AG10803 (cell line): ENCODE data around the gene OCLN.
"Not testable (repeated sequence)": the region's sequence is repeated elsewhere in the genome, so short reads cannot be mapped to it uniquely, and the experiment has no call there.

Experiments
- DNase-seq: peaks from one replicate; pipeline ENCODE4 v3.0.0; 2010; ENCODE audit warnings: low read depth
- H3K4me3 ChIP-seq: 2 replicates; pipeline ENCODE4 v1.5.1; 2011; ENCODE audit warnings: mild to moderate bottlenecking, low read length, control low read depth
- TF ChIP-seq, protein P1 (sequence below): conservative IDR thresholded peaks from 2 replicates; pipeline ENCODE4 v1.5.1; 2011; ENCODE audit warnings: mild to moderate bottlenecking, low read length, control low read depth, inconsistent platforms

The OCLN gene

GRCh38 chr5:69454460-69455249 lies 37.9 kb upstream of the OCLN start:
- no peak overlapping the region for H3K4me3 ChIP-seq
- DNase-seq: no peak

DNA sequence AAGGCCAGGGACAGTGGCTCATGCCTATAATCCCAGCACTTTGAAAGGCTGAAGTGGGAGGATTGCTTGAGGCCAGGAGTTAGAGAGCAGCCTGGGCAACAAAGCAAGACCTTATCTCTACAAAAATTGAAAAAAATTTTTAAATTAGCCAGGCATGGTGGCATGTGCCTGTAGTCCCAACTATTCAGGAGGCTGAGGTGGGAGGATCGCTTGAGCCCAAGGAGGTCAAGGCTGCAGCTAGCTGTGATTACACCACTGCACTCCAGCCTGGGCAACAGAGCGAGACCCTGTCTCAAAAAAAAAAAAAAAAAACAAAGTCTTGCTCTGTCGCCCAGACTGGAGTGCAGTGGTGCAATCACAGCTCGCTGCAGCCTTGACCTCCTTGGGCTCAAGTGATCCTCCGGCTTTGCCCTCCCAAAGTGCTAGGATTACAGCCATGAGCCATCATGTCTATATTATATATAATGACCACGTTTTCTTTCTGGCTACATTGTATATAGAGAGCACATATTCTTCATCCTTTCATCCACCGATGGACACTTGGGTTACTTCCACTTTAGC lies 37.1 kb upstream of the OCLN start:
- not testable (repeated sequence) for DNase-seq, H3K4me3 ChIP-seq

More at GRCh38 chr5:69454460-69455249, 37.9 kb upstream of the OCLN start:
- TF ChIP-seq, protein P1, sequence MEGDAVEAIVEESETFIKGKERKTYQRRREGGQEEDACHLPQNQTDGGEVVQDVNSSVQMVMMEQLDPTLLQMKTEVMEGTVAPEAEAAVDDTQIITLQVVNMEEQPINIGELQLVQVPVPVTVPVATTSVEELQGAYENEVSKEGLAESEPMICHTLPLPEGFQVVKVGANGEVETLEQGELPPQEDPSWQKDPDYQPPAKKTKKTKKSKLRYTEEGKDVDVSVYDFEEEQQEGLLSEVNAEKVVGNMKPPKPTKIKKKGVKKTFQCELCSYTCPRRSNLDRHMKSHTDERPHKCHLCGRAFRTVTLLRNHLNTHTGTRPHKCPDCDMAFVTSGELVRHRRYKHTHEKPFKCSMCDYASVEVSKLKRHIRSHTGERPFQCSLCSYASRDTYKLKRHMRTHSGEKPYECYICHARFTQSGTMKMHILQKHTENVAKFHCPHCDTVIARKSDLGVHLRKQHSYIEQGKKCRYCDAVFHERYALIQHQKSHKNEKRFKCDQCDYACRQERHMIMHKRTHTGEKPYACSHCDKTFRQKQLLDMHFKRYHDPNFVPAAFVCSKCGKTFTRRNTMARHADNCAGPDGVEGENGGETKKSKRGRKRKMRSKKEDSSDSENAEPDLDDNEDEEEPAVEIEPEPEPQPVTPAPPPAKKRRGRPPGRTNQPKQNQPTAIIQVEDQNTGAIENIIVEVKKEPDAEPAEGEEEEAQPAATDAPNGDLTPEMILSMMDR: no peak

- no peak overlapping the region for H3K4me3 ChIP-seq
- DNase-seq: no peak
- TF ChIP-seq, protein P1: no peak
Measured at GRCh38 chr5:69462170-69462569, 30.4 kb upstream of the OCLN start.

- H3K4me3 ChIP-seq, DNase-seq: not testable (repeated sequence)
Measured at GRCh38 chr5:69466375-69466774, 26.2 kb upstream of the OCLN start.

- H3K4me3 ChIP-seq: no peak overlapping the region
- DNase-seq: no peak
- TF ChIP-seq, protein P1: no peak
Measured at GRCh38 chr5:69467442-69468225, 25.0 kb upstream of the OCLN start.

GRCh38 chr5:69468631-69469030 lies 24.0 kb upstream of the OCLN start:
- H3K4me3 ChIP-seq: no peak overlapping the region

DNA sequence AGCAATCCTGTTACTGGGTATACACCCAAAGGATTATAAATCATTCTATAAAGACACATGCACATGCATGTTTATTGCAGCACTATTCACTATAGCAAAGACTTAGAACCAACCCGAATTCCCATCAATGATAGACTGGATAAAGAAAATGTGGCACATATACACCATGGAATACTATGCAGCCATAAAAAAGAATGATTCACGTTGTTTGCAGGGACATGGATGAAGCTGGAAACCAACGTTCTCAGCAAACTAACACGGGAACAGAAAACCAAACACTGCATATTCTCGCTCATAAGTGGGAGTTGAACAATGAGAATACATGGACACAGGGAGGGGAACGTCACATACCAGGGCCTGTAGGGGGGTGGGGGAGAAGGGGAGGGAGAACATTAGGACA lies 21.1 kb upstream of the OCLN start:
- H3K4me3 ChIP-seq, DNase-seq: not testable (repeated sequence)

More at GRCh38 chr5:69468631-69469030, 24.0 kb upstream of the OCLN start:
- TF ChIP-seq, protein P1: no peak
- DNase-seq: no peak

DNA sequence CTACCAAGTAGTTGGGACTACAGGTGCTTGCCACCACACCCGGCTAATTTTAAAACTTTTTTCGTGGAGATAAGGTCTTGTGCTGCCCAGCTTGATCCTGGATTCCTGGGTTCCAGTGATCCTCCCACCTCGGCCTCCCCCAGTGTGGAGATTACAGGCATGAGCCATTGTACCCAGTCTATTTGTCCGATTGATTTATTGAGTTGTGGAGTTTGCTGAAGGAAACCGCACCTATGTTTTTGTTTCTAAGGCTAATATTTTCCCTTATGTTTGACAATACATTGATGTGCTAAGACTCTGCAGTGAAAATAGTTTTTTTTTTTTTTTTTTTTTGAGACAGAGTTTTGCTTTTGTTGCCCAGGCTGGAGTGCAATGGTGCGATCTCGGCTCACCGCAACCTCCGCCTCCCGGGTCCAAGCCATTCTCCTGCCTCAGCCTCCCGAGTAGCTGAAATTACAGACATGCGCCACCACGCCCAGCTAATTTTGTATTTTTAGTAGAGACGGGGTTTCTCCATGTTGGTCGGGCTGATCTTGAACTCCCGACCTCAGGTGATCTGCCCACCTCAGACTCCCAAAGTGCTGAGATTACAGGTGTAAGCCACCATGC lies 20.0 kb upstream of the OCLN start:
- DNase-seq, H3K4me3 ChIP-seq: not testable (repeated sequence)

DNA sequence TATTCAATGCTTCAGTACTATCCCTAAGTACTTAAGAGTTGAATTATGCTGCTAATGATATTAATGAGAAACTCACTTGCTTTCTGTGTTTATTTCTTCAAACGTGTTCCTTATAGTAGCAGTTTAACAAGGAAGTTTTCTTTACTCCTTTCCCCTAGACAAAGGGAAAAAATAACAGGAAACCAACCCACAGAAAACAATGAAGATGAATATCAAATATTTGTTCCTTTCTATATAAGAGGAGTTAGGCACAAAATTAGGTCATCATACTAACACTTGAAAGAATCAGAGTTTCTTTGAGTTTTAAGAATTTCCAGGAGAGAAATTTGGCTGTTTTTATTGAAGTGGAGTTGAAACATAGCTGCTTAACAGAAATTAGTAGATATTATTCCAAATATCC lies 15.4 kb upstream of the OCLN start:
- TF ChIP-seq, protein P1: no peak
- H3K4me3 ChIP-seq: no peak overlapping the region
- no peak for DNase-seq

- not testable (repeated sequence) for DNase-seq, H3K4me3 ChIP-seq
Measured at GRCh38 chr5:69478296-69478695, 14.3 kb upstream of the OCLN start.
